OCI-LY3 (cell line): Measurements from ENCODE around the gene FAHD2A.

ENCODE experiments used
- CTCF ChIP-seq: fragments of 200-600, 300-600 bp; sonication (generic); IDR thresholded peaks from 2 replicates; pipeline ENCODE4 v1.5.1; 2014; ENCODE audit warnings: antibody characterized with exemption, low read length, low read depth
- EZH2phosphoT487 ChIP-seq: fragments of 200-600 bp; shearing (Covaris generic); IDR thresholded peaks from 2 replicates; pipeline ENCODE4 v1.6.1; 2018; ENCODE audit warnings: antibody characterized with exemption, mixed run types, low read depth

GRCh38 chr2:95382192-95382591 lies 20.3 kb upstream of the FAHD2A start:
- TF ChIP-seq CTCF (no peak), EZH2phosphoT487 (no peak)
